ENCODE data around the gene TMEM232.

TMEM232 gene

DNA sequence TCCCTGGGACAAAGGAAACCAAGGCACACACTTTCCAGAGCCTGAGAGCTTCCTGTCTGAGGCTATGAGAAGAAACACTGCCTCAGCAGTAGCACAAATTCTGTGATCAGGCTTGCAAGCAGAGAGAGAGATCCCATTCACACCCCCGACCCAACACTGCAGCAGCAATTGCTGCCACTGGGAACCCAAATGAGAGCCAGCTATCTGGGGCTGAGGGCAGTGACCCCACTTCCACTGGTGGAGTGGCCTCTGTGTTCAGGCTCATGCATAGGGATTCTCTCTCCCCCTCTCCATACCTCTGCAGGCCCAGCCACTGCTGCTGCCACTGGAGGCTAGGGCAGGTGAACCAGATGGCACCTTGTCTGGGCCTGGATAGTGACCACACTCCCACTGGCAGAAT lies 95.2 kb downstream of the TMEM232 start:
- Histone ChIP-seq H3K36me3 (no peaks in the 10 kb centered on the region), H3K4me1 (ENCODE audit: control insufficient read depth in 1 of 2, insufficient read depth in 1 of 2, low read depth in 1 of 2, low read length in 1 of 2) (no peaks in the 10 kb centered on the region), H3K27me3 (no peaks in the 10 kb centered on the region), H3K9me3 (no peaks in the 10 kb centered on the region), H3K4me3 (ENCODE audit: low read depth in 1 of 2, low read length in 1 of 2) (no peak overlapping the region), H3K27ac (no peak overlapping the region)
- TF ChIP-seq, protein P1, sequence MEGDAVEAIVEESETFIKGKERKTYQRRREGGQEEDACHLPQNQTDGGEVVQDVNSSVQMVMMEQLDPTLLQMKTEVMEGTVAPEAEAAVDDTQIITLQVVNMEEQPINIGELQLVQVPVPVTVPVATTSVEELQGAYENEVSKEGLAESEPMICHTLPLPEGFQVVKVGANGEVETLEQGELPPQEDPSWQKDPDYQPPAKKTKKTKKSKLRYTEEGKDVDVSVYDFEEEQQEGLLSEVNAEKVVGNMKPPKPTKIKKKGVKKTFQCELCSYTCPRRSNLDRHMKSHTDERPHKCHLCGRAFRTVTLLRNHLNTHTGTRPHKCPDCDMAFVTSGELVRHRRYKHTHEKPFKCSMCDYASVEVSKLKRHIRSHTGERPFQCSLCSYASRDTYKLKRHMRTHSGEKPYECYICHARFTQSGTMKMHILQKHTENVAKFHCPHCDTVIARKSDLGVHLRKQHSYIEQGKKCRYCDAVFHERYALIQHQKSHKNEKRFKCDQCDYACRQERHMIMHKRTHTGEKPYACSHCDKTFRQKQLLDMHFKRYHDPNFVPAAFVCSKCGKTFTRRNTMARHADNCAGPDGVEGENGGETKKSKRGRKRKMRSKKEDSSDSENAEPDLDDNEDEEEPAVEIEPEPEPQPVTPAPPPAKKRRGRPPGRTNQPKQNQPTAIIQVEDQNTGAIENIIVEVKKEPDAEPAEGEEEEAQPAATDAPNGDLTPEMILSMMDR (IDR thresholded peaks at IDR 0.05): no peak

DNA sequence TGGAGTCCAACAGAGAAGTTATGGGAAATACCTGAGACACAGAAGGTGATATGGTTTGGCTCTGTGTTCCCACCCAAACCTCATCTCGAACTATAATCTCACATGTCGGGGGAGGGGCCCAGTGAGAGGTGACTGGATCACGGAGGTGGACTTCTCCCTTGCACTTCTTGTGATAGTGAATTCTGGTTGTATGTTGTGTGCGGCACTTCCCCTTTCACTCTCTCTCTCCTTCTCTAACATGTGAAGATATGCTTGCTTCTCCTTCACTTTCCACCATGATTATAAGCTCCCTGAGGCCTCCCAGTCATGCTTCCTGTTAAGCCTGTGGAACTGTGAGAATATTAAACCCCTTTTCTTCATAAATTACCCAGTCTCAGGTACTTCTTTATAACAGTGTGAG lies 96.1 kb downstream of the TMEM232 start:
- H3K27me3 ChIP-seq: no peaks in the 10 kb centered on the region
- no peaks in the 10 kb centered on the region for H3K9me3 ChIP-seq
- TF ChIP-seq, protein P1 (IDR thresholded peaks at IDR 0.05): no peak
- no peak overlapping the region for H3K4me3 ChIP-seq (ENCODE audit: low read depth in 1 of 2, low read length in 1 of 2)
- H3K36me3 ChIP-seq: no peaks in the 10 kb centered on the region
- H3K27ac ChIP-seq: no peak overlapping the region
- no peaks in the 10 kb centered on the region for H3K4me1 ChIP-seq (ENCODE audit: control insufficient read depth in 1 of 2, insufficient read depth in 1 of 2, low read depth in 1 of 2, low read length in 1 of 2)

DNA sequence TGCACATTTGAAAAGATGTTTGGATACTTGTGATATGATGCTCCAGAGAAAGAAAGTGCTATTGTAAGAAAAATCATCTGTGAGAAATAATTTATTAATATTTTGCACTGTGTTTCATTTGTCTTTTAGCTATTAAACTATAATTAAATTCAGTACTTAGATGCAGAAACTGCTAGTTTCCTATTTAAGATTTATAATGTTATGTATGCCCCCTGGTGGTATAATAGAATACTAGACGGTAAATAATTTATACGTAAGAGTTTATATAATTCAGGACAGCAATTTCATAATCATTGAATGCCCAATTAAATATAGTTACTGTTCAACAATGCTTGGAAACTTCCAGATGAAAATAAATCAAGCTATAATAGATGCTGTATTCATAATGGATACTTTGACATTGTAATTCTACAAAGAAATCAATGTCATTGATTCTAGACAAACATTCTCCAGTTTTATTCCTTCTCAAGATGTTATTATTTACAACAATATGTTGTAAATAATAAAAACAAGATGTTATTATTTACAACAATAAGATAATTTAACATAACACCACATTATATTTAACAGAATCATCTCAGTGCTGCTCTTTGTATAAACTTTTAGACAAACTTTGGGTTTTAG lies 101.0 kb downstream of the TMEM232 start:
- Histone ChIP-seq H3K9me3 (no peaks in the 10 kb centered on the region), H3K4me1 (ENCODE audit: control insufficient read depth in 1 of 2, insufficient read depth in 1 of 2, low read depth in 1 of 2, low read length in 1 of 2) (no peaks in the 10 kb centered on the region), H3K27me3 (no peaks in the 10 kb centered on the region), H3K27ac (no peak overlapping the region), H3K36me3 (no peaks in the 10 kb centered on the region), H3K4me3 (ENCODE audit: low read depth in 1 of 2, low read length in 1 of 2) (no peak overlapping the region)
- TF ChIP-seq, protein P1 (IDR thresholded peaks at IDR 0.05): no peak

DNA sequence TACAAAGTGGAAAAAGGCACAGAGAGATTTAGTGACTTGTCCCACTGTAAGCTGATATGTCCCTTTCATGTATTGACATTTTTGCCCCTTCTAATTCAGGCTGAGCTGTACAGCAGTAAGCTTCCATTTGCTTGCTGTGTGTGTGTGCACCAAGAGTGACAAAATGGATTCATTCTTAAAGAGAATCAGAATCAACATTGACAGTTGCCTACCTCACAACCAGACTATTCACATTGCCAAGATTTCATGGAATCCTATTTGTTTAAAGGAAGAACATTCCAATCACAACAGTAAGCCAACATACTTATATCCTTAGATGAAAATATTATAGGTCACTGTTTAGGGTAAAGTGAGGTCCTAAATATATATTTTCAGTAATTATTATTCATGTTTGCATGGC lies 102.6 kb downstream of the TMEM232 start:
- Histone ChIP-seq H3K4me1 (ENCODE audit: control insufficient read depth in 1 of 2, insufficient read depth in 1 of 2, low read depth in 1 of 2, low read length in 1 of 2) (no peaks in the 10 kb centered on the region), H3K27me3 (no peaks in the 10 kb centered on the region), H3K27ac (no peak overlapping the region), H3K4me3 (ENCODE audit: low read depth in 1 of 2, low read length in 1 of 2) (no peak overlapping the region), H3K36me3 (no peaks in the 10 kb centered on the region), H3K9me3 (no peaks in the 10 kb centered on the region)
- TF ChIP-seq, protein P1 (IDR thresholded peaks at IDR 0.05): no peak

DNA sequence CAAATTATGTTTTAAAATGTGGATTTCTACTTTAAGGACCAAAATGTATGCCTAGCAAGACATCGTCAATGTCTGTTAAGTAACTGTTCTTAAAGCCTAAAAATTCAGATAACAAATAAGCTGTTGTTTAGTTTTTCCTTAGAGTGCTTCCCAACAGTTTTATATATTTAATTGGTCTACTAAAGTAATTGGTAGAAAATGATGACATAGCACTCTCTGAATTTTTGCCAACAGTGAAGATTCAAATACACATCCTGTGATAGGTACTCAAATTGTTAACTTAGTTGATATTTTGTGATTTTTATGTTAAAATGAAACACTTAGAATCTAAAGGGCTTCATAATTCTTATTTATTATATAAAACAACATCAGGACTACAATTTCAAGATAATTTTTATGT lies 107.5 kb downstream of the TMEM232 start:
- Histone ChIP-seq H3K9me3 (no peaks in the 10 kb centered on the region), H3K27ac (no peak overlapping the region), H3K27me3 (no peaks in the 10 kb centered on the region), H3K4me1 (ENCODE audit: control insufficient read depth in 1 of 2, insufficient read depth in 1 of 2, low read depth in 1 of 2, low read length in 1 of 2) (no peaks in the 10 kb centered on the region), H3K36me3 (no peaks in the 10 kb centered on the region), H3K4me3 (ENCODE audit: low read depth in 1 of 2, low read length in 1 of 2) (no peak overlapping the region)
- TF ChIP-seq, protein P1 (IDR thresholded peaks at IDR 0.05): no peak

DNA sequence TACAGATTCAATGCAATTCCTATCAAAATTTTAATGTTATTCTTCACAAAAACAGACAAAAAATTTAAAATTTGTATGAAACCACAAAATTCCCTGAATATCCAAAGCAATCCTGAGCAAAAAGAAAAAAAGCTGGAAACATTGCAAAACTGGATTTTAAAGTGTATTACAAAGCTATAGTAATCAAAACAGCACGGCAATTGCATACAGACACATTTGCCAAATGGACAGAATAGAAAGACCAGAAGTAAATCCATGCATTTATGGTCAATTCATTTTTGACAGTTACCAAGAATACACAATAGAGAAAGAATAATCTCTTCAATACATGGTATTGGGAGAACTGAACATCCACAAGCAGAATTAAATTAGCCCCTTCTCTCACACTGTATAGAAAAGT lies 110.5 kb downstream of the TMEM232 start:
- no peak overlapping the region for H3K4me3 ChIP-seq (ENCODE audit: low read depth in 1 of 2, low read length in 1 of 2)
- H3K27me3 ChIP-seq: no peaks in the 10 kb centered on the region
- no peaks in the 10 kb centered on the region for H3K4me1 ChIP-seq (ENCODE audit: control insufficient read depth in 1 of 2, insufficient read depth in 1 of 2, low read depth in 1 of 2, low read length in 1 of 2)
- H3K36me3 ChIP-seq: no peaks in the 10 kb centered on the region
- TF ChIP-seq, protein P1 (IDR thresholded peaks at IDR 0.05): no peak
- no peak overlapping the region for H3K27ac ChIP-seq
- H3K9me3 ChIP-seq: no peaks in the 10 kb centered on the region
